HL-60 (cell line): ENCODE measurements around the gene MAPT.

Experiments used
- DNase-seq, 2 experiments: peaks; one replicate each; pipeline ENCODE4 v3.0.0-alpha.2; 2010 to 2020; ENCODE audit warnings: low read depth in 1 of 2, low spot score in 1 of 2
- H3K27ac ChIP-seq: fragments of 250-450 bp; sonication (Bioruptor Pico); replicated peaks from 2 replicates; pipeline ENCODE4 v1.5.1; 2020; ENCODE audit warnings: mild to moderate bottlenecking, moderate library complexity
- H3K27me3 ChIP-seq: fragments of 250-450 bp; sonication (Bioruptor Pico); 2 replicates; pipeline ENCODE4 v1.5.1; 2021; ENCODE audit warnings: mild to moderate bottlenecking, moderate library complexity; ENCODE audit not compliant: insufficient read depth, poor library complexity, severe bottlenecking
- H3K4me3 ChIP-seq: replicated peaks from 2 replicates; pipeline ENCODE4 v1.5.1; 2011; ENCODE audit warnings: mild to moderate bottlenecking, control low read depth, low read length; ENCODE audit not compliant: insufficient read depth
- GABPA ChIP-seq: IDR thresholded peaks from 2 replicates; pipeline ENCODE4 v1.6.1; 2012; ENCODE audit warnings: low read depth
- POLR2AphosphoS5 ChIP-seq: IDR thresholded peaks from 2 replicates; pipeline ENCODE4 v1.6.1; 2012; ENCODE audit warnings: low read depth
- REST ChIP-seq: IDR thresholded peaks from 2 replicates; pipeline ENCODE4 v1.6.1; 2012; ENCODE audit warnings: low read depth; ENCODE audit not compliant: insufficient replicate concordance
- SPI1 ChIP-seq: IDR thresholded peaks from 2 replicates; pipeline ENCODE4 v1.6.1; 2012; ENCODE audit warnings: low read depth, mild to moderate bottlenecking, borderline replicate concordance
- TF ChIP-seq, protein P1 (sequence below): IDR thresholded peaks from one replicate; pipeline ENCODE4 v1.5.1; 2011; ENCODE audit warnings: low read length, control low read depth, inconsistent platforms; ENCODE audit not compliant: insufficient read depth

Gene MAPT

DNA sequence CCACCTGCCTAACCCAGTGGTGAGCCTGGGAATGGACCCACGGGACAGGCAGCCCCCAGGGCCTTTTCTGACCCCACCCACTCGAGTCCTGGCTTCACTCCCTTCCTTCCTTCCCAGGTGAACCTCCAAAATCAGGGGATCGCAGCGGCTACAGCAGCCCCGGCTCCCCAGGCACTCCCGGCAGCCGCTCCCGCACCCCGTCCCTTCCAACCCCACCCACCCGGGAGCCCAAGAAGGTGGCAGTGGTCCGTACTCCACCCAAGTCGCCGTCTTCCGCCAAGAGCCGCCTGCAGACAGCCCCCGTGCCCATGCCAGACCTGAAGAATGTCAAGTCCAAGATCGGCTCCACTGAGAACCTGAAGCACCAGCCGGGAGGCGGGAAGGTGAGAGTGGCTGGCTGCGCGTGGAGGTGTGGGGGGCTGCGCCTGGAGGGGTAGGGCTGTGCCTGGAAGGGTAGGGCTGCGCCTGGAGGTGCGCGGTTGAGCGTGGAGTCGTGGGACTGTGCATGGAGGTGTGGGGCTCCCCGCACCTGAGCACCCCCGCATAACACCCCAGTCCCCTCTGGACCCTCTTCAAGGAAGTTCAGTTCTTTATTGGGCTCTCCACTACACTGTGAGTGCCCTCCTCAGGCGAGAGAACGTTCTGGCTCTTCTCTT lies 102.1 kb downstream of the MAPT start:
- TF ChIP-seq GABPA (no peak), POLR2AphosphoS5 (no peak), REST (no peak), SPI1 (no peak)
- TF ChIP-seq, protein P1, sequence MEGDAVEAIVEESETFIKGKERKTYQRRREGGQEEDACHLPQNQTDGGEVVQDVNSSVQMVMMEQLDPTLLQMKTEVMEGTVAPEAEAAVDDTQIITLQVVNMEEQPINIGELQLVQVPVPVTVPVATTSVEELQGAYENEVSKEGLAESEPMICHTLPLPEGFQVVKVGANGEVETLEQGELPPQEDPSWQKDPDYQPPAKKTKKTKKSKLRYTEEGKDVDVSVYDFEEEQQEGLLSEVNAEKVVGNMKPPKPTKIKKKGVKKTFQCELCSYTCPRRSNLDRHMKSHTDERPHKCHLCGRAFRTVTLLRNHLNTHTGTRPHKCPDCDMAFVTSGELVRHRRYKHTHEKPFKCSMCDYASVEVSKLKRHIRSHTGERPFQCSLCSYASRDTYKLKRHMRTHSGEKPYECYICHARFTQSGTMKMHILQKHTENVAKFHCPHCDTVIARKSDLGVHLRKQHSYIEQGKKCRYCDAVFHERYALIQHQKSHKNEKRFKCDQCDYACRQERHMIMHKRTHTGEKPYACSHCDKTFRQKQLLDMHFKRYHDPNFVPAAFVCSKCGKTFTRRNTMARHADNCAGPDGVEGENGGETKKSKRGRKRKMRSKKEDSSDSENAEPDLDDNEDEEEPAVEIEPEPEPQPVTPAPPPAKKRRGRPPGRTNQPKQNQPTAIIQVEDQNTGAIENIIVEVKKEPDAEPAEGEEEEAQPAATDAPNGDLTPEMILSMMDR: no peak
- DNase-seq: no peak
- Histone ChIP-seq H3K27ac (no peak overlapping the region), H3K4me3 (no peak overlapping the region), H3K27me3 (no peaks in the 10 kb centered on the region)

DNA sequence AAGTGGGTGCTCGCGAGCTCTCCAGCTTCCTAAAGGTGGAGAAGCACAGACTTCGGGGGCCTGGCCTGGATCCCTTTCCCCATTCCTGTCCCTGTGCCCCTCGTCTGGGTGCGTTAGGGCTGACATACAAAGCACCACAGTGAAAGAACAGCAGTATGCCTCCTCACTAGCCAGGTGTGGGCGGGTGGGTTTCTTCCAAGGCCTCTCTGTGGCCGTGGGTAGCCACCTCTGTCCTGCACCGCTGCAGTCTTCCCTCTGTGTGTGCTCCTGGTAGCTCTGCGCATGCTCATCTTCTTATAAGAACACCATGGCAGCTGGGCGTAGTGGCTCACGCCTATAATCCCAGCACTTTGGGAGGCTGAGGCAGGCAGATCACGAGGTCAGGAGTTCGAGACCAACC lies 102.8 kb downstream of the MAPT start:
- Histone ChIP-seq H3K27me3 (no peaks in the 10 kb centered on the region), H3K27ac (no peak overlapping the region), H3K4me3 (no peak overlapping the region)
- no peak for TF ChIP-seq REST
- TF ChIP-seq, protein P1: no peak
- TF ChIP-seq POLR2AphosphoS5: no peak
- TF ChIP-seq SPI1: no peak
- TF ChIP-seq GABPA: no peak
- DNase-seq: no peak

GRCh38 chr17:45997624-45998023 lies 103.3 kb downstream of the MAPT start:
- H3K27ac ChIP-seq: no peak overlapping the region
- TF ChIP-seq GABPA (no peak), REST (no peak), POLR2AphosphoS5 (no peak), SPI1 (no peak)
- TF ChIP-seq, protein P1: no peak

More at GRCh38 chr17:45997624-45998023, 103.3 kb downstream of the MAPT start:
- no peak overlapping the region for H3K4me3 ChIP-seq
- no peaks in the 10 kb centered on the region for H3K27me3 ChIP-seq
- DNase-seq: no peak
